ENCODE results near the gene MUC5B. TPM values are rescaled to one million over a fixed set of nuclear protein-coding genes. Genes with fewer than 3 reads are reported as not detected.
"Not testable (repeated sequence)": the region's sequence is repeated elsewhere in the genome, so short reads cannot be mapped to it uniquely, and the experiment has no call there.

Gene MUC5B, protein sequence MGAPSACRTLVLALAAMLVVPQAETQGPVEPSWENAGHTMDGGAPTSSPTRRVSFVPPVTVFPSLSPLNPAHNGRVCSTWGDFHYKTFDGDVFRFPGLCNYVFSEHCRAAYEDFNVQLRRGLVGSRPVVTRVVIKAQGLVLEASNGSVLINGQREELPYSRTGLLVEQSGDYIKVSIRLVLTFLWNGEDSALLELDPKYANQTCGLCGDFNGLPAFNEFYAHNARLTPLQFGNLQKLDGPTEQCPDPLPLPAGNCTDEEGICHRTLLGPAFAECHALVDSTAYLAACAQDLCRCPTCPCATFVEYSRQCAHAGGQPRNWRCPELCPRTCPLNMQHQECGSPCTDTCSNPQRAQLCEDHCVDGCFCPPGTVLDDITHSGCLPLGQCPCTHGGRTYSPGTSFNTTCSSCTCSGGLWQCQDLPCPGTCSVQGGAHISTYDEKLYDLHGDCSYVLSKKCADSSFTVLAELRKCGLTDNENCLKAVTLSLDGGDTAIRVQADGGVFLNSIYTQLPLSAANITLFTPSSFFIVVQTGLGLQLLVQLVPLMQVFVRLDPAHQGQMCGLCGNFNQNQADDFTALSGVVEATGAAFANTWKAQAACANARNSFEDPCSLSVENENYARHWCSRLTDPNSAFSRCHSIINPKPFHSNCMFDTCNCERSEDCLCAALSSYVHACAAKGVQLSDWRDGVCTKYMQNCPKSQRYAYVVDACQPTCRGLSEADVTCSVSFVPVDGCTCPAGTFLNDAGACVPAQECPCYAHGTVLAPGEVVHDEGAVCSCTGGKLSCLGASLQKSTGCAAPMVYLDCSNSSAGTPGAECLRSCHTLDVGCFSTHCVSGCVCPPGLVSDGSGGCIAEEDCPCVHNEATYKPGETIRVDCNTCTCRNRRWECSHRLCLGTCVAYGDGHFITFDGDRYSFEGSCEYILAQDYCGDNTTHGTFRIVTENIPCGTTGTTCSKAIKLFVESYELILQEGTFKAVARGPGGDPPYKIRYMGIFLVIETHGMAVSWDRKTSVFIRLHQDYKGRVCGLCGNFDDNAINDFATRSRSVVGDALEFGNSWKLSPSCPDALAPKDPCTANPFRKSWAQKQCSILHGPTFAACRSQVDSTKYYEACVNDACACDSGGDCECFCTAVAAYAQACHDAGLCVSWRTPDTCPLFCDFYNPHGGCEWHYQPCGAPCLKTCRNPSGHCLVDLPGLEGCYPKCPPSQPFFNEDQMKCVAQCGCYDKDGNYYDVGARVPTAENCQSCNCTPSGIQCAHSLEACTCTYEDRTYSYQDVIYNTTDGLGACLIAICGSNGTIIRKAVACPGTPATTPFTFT (N-terminal part only)
- total RNA-seq, result not detected
- long read RNA-seq, result 0 reads

DNA sequence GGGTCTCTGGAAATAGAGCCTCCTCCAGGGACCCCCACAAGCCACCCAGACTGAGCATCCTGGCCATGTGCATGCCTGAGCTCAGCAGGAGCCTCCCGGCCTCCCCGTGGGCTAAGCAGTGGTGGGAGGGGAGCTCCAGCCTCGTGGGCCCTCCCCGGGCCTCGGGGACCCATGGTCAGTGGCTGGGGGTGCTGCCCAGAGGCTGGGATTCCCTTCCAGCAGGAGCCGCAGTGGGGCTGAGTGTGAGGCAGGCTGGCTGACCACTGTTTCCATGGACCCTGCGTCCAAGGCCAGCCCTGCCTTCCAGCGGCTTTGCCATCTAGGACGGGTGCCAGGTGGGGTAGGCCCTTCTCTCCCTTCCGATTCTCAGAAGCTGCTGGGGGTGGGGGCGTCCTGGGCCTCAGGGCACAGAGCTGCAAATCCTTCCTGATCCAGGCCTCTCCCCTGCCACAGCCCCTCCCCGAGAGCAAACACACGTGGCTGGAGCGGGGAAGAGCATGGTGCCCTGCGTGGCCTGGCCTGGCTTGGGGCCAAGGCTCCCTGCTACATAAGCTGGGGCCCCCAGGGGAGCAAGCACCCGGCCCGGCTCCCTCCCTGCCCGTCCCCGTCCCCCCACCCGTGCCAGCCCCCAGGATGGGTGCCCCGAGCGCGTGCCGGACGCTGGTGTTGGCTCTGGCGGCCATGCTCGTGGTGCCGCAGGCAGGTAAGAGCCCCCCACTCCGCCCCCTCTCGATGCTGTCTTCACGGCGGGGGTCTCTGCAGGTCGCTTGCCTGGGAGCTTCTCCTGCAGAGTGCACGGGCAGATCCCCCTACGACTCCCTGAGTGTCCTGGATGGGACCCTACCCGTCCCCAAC lies at the start of gene MUC5B:
MUC5B (plus strand) TSS at position 576 of the 855 bp plus-strand sequence; CDS start at position 634, 58 bp downstream.
- DNase-seq, result peak; percentile 29
- no peak for ATAC-seq
- intact Hi-C loops (cut with micrococcal nuclease), result no loop called here

DNA sequence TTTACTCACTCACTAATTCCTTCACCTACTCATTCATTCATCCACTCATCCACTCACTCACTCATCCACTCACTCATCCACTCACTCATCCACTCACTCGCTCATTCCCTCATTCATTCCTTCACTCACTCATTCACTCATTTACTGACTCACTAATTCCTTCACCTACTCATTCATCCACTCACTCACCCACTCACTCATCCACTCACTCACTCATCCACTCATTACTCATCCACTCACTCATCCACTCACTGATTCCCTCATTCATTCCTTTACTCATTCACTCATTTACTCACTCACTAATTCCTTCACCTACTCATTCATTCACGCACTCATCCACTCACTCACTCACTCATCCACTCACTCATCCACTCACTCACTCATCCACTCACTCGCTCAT lies 49.5 kb upstream of the MUC5B start:
- ATAC-seq; intact Hi-C loops (cut with micrococcal nuclease); DNase-seq: not testable (repeated sequence)

DNA sequence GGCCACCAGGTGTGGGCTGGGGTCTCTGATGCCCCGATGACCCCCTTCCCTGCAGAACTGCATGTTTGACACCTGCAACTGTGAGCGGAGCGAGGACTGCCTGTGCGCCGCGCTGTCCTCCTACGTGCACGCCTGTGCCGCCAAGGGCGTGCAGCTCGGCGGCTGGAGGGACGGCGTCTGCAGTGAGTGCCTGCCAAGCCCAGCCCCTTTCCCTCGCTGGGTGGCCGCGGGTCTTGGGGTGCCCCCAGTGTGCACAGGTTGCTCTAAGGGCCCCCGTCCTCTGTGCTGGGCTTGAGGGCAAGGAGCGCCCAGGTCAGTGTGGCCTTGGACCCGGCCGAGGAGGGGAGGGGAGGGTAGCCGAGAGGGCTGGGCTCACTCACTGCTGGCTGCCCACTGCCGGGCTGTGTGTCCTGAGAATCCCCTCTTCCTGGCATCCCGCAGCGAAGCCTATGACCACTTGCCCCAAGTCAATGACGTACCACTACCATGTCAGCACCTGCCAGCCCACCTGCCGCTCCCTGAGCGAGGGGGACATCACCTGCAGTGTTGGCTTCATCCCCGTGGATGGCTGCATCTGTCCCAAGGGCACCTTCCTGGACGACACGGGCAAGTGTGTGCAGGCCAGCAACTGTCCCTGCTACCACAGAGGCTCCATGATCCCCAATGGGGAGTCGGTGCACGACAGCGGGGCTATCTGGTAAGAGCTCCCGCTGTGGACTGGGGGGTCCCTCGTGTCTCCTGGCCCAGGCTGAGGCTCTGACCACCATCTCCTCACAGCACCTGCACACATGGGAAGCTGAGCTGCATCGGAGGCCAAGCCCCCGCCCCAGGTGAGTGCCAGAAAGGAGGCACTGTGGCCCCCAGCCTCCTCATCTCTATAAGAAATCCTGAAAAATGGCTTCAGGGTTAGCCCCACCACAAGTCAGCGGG lies 48.2 kb upstream of the MUC5B start:
- DNase-seq, result peak; percentile 13
- ATAC-seq, result no peak
- intact Hi-C loops (cut with micrococcal nuclease), result no loop called here

DNA sequence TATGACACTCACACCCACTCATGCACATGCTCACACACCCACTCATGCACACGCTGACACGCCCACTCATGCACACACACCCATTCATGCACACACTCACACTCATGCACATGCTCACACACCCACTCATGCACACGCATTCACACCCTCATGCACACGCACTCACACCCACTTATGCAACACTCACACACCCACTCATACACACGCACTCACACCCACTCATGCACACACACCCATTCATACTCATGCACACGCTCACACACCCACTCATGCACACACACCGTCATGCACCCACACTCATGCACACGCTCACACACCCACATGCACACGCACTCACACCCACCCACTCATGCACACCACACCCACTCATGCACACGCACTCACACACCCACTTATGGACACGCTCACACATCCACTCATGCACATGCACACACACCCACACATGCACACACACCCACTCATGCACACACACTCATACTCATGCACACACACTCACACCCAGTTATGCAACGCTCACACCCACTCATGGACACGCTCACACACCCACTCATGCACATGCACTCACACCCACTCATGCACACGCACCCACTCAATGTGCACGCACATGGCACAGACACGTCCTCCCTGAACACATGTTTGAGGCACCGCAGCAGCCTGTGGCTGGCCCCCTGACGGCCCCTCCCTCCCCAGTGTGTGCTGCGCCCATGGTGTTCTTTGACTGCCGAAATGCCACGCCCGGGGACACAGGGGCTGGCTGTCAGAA lies 47.2 kb upstream of the MUC5B start:
- ATAC-seq, result no peak
- DNase-seq, result no peak
- intact Hi-C loops (cut with micrococcal nuclease), result no loop called here

DNA sequence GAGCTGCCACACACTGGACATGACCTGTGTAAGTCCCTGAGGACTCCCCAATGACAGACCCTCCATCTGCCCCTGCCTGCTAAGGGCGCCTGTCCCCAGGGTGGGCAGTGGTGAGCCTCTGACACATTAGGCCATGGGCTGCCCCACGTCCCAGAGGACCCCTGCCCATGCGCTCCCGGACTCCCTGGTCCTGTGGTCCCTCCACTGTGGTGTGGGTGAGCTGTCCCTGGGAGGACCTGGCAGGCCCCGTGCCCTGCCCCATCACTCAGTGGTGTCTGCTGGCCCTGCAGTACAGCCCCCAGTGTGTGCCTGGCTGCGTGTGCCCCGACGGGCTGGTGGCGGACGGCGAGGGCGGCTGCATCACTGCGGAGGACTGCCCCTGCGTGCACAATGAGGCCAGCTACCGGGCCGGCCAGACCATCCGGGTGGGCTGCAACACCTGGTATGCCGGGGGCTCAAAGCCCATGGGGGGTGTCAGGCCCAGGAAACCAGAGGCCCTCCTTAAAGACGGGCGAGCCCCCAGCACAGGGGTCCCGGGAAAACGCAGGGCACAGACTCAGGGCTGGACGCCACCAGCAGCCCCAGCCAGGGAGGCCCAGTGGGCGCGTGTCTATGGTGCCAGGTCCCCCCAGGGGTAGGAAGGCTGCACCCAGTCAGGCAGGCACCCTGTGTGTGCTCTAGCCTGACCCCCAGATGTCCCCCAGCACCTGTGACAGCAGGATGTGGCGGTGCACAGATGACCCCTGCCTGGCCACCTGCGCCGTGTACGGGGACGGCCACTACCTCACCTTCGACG lies 46.4 kb upstream of the MUC5B start:
- intact Hi-C loops (cut with micrococcal nuclease), result no loop called here
- DNase-seq (peak; percentile 18), ATAC-seq (no peak)

DNA sequence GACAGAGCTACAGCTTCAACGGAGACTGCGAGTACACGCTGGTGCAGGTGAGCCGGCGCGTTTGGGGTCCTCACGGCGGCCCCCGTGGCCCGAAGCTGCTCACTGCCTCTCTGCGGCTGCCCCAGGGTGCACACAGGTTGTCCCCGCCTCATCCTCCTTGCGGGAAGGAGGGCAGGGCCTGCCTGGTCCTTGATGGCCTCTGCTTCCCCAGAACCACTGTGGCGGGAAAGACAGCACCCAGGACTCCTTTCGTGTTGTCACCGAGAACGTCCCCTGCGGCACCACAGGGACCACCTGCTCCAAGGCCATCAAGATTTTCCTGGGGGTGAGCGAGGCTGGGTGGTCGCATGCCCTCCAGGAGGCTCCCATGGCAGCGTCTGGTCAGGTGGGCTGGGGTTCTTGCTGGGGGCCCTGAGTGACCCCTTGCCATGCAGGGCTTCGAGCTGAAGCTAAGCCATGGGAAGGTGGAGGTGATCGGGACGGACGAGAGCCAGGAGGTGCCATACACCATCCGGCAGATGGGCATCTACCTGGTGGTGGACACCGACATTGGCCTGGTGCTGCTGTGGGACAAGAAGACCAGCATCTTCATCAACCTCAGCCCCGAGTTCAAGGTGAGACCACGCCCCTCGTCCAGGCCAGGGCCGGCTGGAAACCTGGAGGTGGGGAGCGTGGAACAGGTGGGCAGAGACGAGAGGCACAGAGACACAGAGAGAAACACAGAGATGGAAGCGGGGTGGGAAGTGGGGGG lies 45.7 kb upstream of the MUC5B start:
- intact Hi-C loops (cut with micrococcal nuclease), result no loop called here
- no peak for ATAC-seq
- DNase-seq, result peak; percentile 16

DNA sequence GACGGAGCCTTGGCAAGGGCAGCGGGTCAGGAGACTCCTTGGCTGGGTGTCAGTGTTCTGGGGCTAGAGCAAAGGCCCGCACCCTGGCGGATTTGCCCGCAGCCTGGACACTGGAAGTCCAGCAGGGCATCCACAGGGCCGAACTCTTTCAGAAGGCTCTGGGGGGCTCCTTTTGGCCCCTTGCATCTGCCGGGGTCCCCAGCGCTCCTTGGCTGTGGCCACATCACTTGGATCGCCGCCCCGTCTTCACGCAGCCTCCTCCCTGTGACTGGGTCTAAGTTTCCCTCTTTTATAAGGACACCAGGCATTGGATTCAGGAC lies 45.1 kb upstream of the MUC5B start:
- intact Hi-C loops (cut with micrococcal nuclease), result no loop called here
- DNase-seq (no peak), ATAC-seq (no peak)

DNA sequence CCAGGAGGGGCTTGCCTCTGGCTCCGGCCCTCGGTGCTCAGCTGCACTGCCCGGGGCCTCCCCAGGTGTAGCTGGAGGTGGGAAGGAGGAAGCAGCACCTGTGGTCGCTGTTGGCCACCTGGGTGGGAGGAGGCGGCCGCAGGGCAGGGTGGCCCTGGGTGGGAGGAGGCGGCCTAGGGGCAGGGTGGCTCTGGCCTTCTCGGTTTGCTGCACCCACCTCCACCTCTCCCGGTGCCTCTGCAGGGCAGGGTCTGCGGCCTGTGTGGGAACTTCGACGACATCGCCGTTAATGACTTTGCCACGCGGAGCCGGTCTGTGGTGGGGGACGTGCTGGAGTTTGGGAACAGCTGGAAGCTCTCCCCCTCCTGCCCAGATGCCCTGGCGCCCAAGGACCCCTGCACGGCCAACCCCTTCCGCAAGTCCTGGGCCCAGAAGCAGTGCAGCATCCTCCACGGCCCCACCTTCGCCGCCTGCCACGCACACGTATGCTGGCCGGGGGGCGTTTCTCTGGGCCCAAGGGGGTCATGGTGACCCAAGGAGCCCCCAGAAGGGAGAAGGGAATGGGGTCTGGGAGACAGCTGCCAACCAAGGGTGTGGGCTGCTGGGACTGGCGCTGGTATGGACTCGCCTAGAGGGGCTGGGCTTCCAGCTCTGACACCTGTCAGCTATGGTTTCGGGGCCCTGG lies 44.5 kb upstream of the MUC5B start:
- ATAC-seq, result no peak
- peak; percentile 26 for DNase-seq
- intact Hi-C loops (cut with micrococcal nuclease), result no loop called here

DNA sequence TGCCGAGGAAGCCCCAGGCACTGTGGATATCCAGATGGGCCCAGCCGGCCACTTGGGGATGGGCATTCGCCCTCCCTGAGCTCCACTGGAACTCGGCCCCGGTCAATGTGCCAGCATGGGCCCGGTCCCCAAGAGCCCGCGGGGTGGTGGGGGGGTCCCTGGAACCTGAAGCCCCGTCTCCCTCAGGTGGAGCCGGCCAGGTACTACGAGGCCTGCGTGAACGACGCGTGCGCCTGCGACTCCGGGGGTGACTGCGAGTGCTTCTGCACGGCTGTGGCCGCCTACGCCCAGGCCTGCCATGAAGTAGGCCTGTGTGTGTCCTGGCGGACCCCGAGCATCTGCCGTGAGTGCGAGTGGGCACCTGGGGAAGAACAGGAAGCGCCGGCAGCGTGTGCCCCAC lies 44.0 kb upstream of the MUC5B start:
- ATAC-seq, result no peak
- DNase-seq, result peak; percentile 13

DNA sequence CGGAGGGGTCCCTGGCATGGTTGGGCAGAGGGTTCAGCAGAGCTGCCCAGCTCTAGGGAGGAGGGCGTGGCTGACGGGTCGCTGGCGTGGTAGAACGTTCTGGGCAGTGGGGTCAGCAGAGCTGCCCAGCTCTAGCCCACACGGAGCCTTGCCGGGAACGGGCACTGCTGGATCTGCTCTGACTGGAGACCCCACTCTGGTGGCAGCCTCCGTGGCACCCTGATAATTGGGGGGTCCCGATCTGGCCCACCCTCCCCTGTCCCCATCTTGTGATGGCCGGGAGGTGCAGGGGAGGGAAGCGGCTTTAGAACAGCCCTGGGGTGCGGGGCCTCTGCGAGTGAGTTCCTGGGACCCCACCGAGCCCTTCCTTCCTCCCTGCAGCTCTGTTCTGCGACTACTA lies 43.2 kb upstream of the MUC5B start:
- peak; percentile 13 for DNase-seq
- intact Hi-C loops (cut with micrococcal nuclease), result no loop called here
- ATAC-seq, result no peak

More for the DNA sequence above, 44.0 kb upstream of the MUC5B start:
- intact Hi-C loops (cut with micrococcal nuclease), result no loop called here

DNA sequence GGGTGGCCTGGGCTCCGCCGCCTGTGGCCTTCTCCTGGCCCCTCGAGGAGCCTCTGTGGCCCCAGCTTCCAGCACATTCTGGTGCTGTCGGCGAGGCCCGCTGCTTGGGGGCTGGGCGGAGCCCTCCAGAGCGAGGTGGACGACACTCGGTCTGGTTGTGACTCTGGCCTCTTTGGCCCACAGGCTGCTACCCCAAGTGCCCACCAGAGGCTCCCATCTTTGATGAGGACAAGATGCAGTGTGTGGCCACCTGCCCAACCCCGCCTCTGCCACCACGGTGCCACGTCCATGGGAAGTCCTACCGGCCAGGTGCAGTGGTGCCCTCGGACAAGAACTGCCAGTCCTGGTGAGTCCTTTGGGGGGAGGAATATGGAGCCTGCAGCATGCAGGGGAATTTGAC lies 42.7 kb upstream of the MUC5B start:
- intact Hi-C loops (cut with micrococcal nuclease), result no loop called here
- DNase-seq, result no peak
- no peak for ATAC-seq

DNA sequence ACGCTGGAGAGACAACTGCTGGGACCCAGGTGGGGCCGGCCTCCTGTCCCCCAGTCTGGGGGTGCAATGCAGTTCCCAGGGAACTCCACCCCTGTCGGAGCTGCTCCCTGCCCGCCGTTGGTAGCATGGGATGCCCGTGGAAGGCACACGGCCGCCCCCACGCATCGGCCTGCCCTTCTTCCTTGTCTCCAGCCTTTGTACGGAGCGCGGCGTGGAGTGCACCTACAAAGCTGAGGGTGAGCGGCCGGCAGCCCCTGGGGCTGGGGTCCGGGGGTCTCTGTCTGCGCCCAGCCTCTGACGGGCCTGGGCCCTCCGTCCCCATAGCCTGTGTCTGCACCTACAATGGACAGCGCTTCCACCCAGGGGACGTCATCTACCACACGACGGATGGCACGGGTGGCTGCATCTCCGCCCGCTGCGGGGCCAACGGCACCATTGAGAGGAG lies 41.9 kb upstream of the MUC5B start:
- intact Hi-C loops (cut with micrococcal nuclease), result no loop called here
- no peak for ATAC-seq
- DNase-seq, result no peak

DNA sequence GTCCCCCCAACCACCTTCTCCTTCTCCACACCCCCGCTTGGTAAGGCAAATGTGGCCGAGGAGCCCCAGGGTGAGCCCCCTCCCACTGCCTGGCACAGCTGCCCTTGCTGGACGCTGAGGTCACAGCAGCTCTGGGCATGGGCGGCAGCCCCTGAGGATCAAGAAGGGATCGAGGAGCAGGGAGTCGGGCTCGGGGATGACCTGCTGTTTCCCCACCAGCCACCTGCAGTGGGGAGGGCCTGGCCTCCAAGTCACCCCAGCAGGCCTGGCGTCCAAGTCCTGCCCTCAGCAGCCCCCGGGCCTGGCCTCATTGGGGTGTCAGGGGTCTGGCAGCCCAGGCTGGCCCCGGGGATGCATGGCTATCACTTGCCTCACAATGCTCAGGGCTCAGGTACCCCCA lies 41.4 kb upstream of the MUC5B start:
- ATAC-seq (no peak), DNase-seq (peak; percentile 22)
- intact Hi-C loops (cut with micrococcal nuclease), result no loop called here

DNA sequence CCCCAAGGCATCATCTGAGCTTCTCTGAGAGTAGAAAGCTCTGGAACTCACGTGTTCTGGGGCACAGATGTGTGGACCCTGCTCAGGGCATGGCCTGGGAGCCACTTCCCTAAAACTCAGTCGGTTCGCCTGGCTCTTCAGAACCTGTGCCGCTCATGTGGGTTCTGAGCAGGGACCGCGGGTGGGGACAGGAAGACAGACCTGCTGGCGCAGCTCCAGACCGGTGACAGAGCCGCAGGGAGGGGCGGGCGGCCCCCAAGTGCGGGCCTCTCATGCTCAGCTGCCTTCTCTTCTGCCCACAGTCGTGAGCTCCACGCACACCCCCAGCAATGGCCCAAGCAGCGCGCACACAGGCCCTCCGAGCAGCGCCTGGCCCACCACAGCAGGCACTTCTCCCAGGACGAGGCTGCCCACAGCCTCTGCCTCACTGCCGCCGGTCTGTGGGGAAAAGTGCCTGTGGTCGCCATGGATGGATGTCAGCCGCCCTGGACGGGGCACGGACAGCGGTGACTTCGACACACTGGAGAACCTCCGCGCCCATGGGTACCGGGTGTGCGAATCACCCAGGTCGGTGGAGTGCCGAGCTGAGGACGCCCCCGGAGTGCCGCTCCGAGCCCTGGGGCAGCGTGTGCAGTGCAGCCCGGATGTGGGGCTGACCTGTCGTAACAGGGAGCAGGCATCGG lies 40.9 kb upstream of the MUC5B start:
- DNase-seq (peak; percentile 12), ATAC-seq (no peak)
- intact Hi-C loops (cut with micrococcal nuclease), result no loop called here
